GM12878 (cell line): Measurements from ENCODE around the gene PCED1B. TPM values are rescaled to one million over a fixed set of nuclear protein-coding genes. Genes with fewer than 3 reads are reported as not detected.

ENCODE experiments used
- ATAC-seq: fragments of 200-7000 bp; cut with Tn5 transposase; 3 replicates; pipeline ENCODE4 v1.9.1; 2020; ENCODE audit warnings: mild to moderate bottlenecking, moderate library complexity
- BruUV-seq: library from RNA; stranded (reverse); fragments of 400-500 nt; replicated peaks from 2 replicates; lab custom pipeline; 2021; lab: Mats Ljungman, UMichigan
- CTCF ChIA-PET: fragments of 300-600 bp; sonication (Branson Sonifier 250); formaldehyde crosslinking; extraction: SDS; loops from one replicate; lab custom pipeline; 2021; ENCODE audit warnings: inconsistent platforms; lab: Yijun Ruan, JAX
- POLR2A ChIA-PET: fragments of 350-600 bp; formaldehyde crosslinking; extraction: SDS; loops from one replicate; lab custom pipeline; 2021; ENCODE audit warnings: inconsistent platforms; lab: Charles Lee
- RAD21 ChIA-PET: fragments of 300-600 bp; sonication (Branson Sonifier 250); formaldehyde crosslinking; loops from one replicate; lab custom pipeline; 2023; ENCODE audit warnings: antibody characterized with exemption; ENCODE audit not compliant: unreplicated experiment; lab: Charles Lee
- SMC1A ChIA-PET: fragments of 300-600 bp; sonication (Branson Sonifier 250); formaldehyde crosslinking; loops from one replicate; lab custom pipeline; 2023; ENCODE audit not compliant: unreplicated experiment, uncharacterized antibody; lab: Charles Lee
- DNase-seq: peaks from one replicate; pipeline ENCODE4 v3.0.0-alpha.2; 2011; ENCODE audit warnings: low read depth, low spot score
- FAIRE-seq: peaks from 3 replicates; lab custom pipeline; 2011; peaks lifted over from hg19 to GRCh38; lab: Jason Lieb, UNC
- H2AFZ ChIP-seq: 2 replicates; pipeline ENCODE4 v1.6.0; 2011; ENCODE audit warnings: low read depth, low read length, control low read depth; ENCODE audit not compliant: control insufficient read depth
- H3K27ac ChIP-seq: 2 replicates; pipeline ENCODE4 v1.5.1; 2011; ENCODE audit warnings: control low read depth; ENCODE audit not compliant: control insufficient read depth, insufficient read depth
- H3K27me3 ChIP-seq, 2 experiments: replicated peaks in 1 of 2; 2 replicates each; pipeline versions ENCODE4 v1.6.0 to v1.6.1; 2011; ENCODE audit warnings: low read length in 1 of 2; ENCODE audit not compliant: control insufficient read depth in 2 of 2, insufficient read depth in 2 of 2
- H3K36me3 ChIP-seq, 2 experiments: 2 replicates each; pipeline ENCODE4 v1.5.1; 2011; ENCODE audit warnings: low read length in 1 of 2; ENCODE audit not compliant: control insufficient read depth in 2 of 2, insufficient read depth in 2 of 2
- H3K4me1 ChIP-seq: 2 replicates; pipeline ENCODE4 v1.6.1; 2011; ENCODE audit warnings: mild to moderate bottlenecking, low read length, moderate library complexity, mixed read lengths; ENCODE audit not compliant: control insufficient read depth, insufficient read depth
- H3K4me2 ChIP-seq: 2 replicates; pipeline ENCODE4 v1.6.0; 2011; ENCODE audit warnings: control low read depth; ENCODE audit not compliant: control insufficient read depth, insufficient read depth
- H3K4me3 ChIP-seq: fragments of 200-600 bp; sonication (generic); 2 replicates; pipeline ENCODE4 v1.5.1; 2016
- H3K79me2 ChIP-seq: 2 replicates; pipeline ENCODE4 v1.6.0; 2011; ENCODE audit warnings: low read length; ENCODE audit not compliant: control insufficient read depth, insufficient read depth
- H3K9ac ChIP-seq: 2 replicates; pipeline ENCODE4 v1.8.0; 2011; ENCODE audit warnings: low read length, control low read depth, mixed read lengths; ENCODE audit not compliant: control insufficient read depth, insufficient read depth
- H3K9me3 ChIP-seq: replicated peaks from 3 replicates; pipeline ENCODE4 v1.5.1; 2011; ENCODE audit warnings: mild to moderate bottlenecking, low read length; ENCODE audit not compliant: control insufficient read depth, insufficient read depth
- H4K20me1 ChIP-seq: 2 replicates; pipeline ENCODE4 v1.6.0; 2011; ENCODE audit not compliant: control insufficient read depth, insufficient read depth
- CREM ChIP-seq: IDR thresholded peaks from 2 replicates; pipeline ENCODE4 v1.6.1; 2014; ENCODE audit warnings: antibody characterized with exemption, low read depth
- DPF2 ChIP-seq: fragments of 450-650 bp; IDR thresholded peaks from 2 replicates; pipeline ENCODE4 v1.6.1; 2017; ENCODE audit warnings: mild to moderate bottlenecking
- HDGF ChIP-seq: fragments of 450-650 bp; IDR thresholded peaks from 2 replicates; pipeline ENCODE4 v1.6.1; 2016; ENCODE audit warnings: antibody characterized with exemption
- MXI1 ChIP-seq: fragments of 150-350 bp; IDR thresholded peaks from 2 replicates; pipeline ENCODE4 v1.6.1; 2011; ENCODE audit warnings: low read depth, mild to moderate bottlenecking, inconsistent platforms, low read length, improper control_type of control experiment
- WGBS: methylation state at CpG from one replicate; pipeline ENCODE4 v1.1.6; 2016; ENCODE audit warnings: low lambda C conversion rate; ENCODE audit not compliant: insufficient replicate concordance, insufficient coverage; ENCODE audit errors: missing lambda C conversion rate; 5-methylcytosine and 5-hydroxymethylcytosine counted together
- in situ Hi-C: fragments of 300-500 bp; cut with MboI; formaldehyde crosslinking; loops from 9 replicates; pipeline ENCODE4 v1.14.3; 2018; ENCODE audit warnings: mixed read lengths
- intact Hi-C: fragments of 100-400 bp; cut with micrococcal nuclease; formaldehyde crosslinking; loops from one replicate; pipeline ENCODE4 v1.14.2; 2022; ENCODE audit not compliant: unreplicated experiment
- polyA plus RNA-seq, 11 experiments: library from polyadenylated mRNA; depleted of rRNA in 4 of 11; unstranded in 6 of 11; stranded (reverse) in 5 of 11; fragments of >200 nt; fragmentation: Nextera tagmentation in 4 of 11; fragmentation: Illumina TruSeq in 1 of 11; extraction: Ambion mirVana in 4 of 11; extraction: Trizol in 1 of 11; gene quantifications; 1 replicate in 1 of 11; 2 replicates in 10 of 11; pipeline versions ENCODE4 v1.2.1 to v1.2.3, GENCODE V29; 2011 to 2016; ENCODE audit warnings: inconsistent platforms in 2 of 11, missing spikeins in 2 of 11, low read depth in 1 of 11
- total RNA-seq, 4 experiments: library from RNA; depleted of rRNA in 3 of 4; stranded (reverse); fragments of >200 nt in 3 of 4; fragmentation: Illumina TruSeq in 1 of 4; extraction: Trizol in 1 of 4; gene quantifications; 2 replicates each; pipeline versions ENCODE4 v1.2.1 to v1.2.3, GENCODE V29; 2013 to 2021
- TF ChIP-seq, protein P1 (sequence below): fragments of 150-350 bp; IDR thresholded peaks from 2 replicates; pipeline ENCODE4 v1.6.1; 2016; ENCODE audit warnings: low read depth, low read length

Gene PCED1B
- total and polyA plus RNA-seq, 10 of the 15 experiments (the other 5 are each of a cell fraction or from before 2014, with no cell fraction given) = 0.80 to 8.8 (median 3.0) TPM

DNA sequence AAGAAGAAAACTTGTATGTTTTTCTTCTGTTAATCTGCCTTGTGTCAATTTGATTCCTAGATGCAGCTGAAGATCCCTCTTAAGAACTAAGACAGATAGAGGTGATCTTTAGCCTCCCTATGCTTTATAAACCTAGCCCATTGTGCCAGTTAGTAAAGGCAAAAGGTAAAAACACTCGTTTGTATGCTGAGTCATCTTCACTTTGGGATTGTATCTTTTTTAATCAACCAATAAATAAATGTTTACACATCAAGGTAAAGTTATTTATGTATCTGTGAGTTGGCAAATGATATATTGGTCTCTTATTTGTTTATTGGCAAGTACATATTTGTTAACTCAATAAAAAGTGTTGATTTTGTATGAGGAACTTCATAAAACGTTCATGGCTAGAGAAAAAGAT is 166.2 kb downstream of the PCED1B start:
- FAIRE-seq (no peak), ATAC-seq (no peak), DNase-seq (no peak)
- ChIA-PET SMC1A (no interaction called here), CTCF (no interaction called here), POLR2A (no interaction called here), RAD21 (no interaction called here)
- H3K27ac ChIP-seq = no peak overlapping the region
- no peaks in the 10 kb centered on the region for H3K9me3 ChIP-seq
- intact Hi-C loops (no loop called here), in situ Hi-C loops (no loop called here)
- no peaks in the 10 kb centered on the region for H3K4me1 ChIP-seq
- H4K20me1 ChIP-seq = no peaks in the 10 kb centered on the region
- H3K79me2 ChIP-seq = no peaks in the 10 kb centered on the region
- no peak overlapping the region for H2AFZ ChIP-seq
- BruUV-seq = no TSS peak
- no peaks in the 10 kb centered on the region for H3K27me3 ChIP-seq
- TF ChIP-seq DPF2 (no peak), HDGF (no peak)
- TF ChIP-seq, protein P1, sequence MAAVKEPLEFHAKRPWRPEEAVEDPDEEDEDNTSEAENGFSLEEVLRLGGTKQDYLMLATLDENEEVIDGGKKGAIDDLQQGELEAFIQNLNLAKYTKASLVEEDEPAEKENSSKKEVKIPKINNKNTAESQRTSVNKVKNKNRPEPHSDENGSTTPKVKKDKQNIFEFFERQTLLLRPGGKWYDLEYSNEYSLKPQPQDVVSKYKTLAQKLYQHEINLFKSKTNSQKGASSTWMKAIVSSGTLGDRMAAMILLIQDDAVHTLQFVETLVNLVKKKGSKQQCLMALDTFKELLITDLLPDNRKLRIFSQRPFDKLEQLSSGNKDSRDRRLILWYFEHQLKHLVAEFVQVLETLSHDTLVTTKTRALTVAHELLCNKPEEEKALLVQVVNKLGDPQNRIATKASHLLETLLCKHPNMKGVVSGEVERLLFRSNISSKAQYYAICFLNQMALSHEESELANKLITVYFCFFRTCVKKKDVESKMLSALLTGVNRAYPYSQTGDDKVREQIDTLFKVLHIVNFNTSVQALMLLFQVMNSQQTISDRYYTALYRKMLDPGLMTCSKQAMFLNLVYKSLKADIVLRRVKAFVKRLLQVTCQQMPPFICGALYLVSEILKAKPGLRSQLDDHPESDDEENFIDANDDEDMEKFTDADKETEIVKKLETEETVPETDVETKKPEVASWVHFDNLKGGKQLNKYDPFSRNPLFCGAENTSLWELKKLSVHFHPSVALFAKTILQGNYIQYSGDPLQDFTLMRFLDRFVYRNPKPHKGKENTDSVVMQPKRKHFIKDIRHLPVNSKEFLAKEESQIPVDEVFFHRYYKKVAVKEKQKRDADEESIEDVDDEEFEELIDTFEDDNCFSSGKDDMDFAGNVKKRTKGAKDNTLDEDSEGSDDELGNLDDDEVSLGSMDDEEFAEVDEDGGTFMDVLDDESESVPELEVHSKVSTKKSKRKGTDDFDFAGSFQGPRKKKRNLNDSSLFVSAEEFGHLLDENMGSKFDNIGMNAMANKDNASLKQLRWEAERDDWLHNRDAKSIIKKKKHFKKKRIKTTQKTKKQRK = no peak
- no peaks in the 10 kb centered on the region for H3K36me3 ChIP-seq
- 6% methylated on average over 2 of the region's 2 CpGs for WGBS
- H3K4me2 ChIP-seq = no peak overlapping the region
- no peak overlapping the region for H3K4me3 ChIP-seq
- no peak overlapping the region for H3K9ac ChIP-seq

DNA sequence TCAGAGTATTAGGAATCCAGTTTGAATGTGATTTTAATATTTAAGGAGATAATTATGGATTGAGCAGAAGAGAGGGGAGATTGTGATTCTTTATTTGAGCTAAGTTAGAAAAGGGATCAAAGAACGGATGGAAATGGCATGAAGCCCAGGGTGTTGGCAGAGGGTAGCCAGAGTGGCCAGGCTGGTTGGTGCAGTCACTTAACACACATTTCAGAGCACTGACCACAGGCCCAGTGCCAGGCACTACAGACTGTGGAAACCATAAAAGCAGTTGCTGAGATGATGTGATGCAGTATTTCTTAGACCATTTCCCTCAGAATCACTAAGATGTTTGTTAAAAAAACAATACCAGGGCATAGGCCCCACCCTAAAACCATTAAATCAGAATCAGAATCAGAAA is 168.0 kb downstream of the PCED1B start:
- Histone ChIP-seq H3K27me3 (no peaks in the 10 kb centered on the region), H3K79me2 (no peaks in the 10 kb centered on the region), H3K4me1 (no peaks in the 10 kb centered on the region), H3K4me2 (no peak overlapping the region), H4K20me1 (no peaks in the 10 kb centered on the region), H3K9ac (no peak overlapping the region), H3K36me3 (no peaks in the 10 kb centered on the region), H3K27ac (no peak overlapping the region), H3K4me3 (no peak overlapping the region), H3K9me3 (no peaks in the 10 kb centered on the region), H2AFZ (no peak overlapping the region)
- DNase-seq (no peak), FAIRE-seq (no peak), ATAC-seq (no peak)
- intact Hi-C loops = no loop called here
- TF ChIP-seq CREM (no peak), MXI1 (no peak)
- no TSS peak for BruUV-seq
- WGBS = 0% methylated on average over 1 of the region's 1 CpG
- ChIA-PET POLR2A (no interaction called here), SMC1A (no interaction called here), RAD21 (no interaction called here), CTCF (no interaction called here)
- in situ Hi-C loops = no loop called here
